GM12872 (cell line): Measurements from ENCODE around the gene GRM7.

Experiments used
- TF ChIP-seq, protein P1 (sequence below): IDR thresholded peaks from 3 replicates; pipeline ENCODE4 v1.5.1; 2011; ENCODE audit warnings: low read depth, mild to moderate bottlenecking, low read length, moderate library complexity; ENCODE audit not compliant: insufficient read depth

Gene GRM7

DNA sequence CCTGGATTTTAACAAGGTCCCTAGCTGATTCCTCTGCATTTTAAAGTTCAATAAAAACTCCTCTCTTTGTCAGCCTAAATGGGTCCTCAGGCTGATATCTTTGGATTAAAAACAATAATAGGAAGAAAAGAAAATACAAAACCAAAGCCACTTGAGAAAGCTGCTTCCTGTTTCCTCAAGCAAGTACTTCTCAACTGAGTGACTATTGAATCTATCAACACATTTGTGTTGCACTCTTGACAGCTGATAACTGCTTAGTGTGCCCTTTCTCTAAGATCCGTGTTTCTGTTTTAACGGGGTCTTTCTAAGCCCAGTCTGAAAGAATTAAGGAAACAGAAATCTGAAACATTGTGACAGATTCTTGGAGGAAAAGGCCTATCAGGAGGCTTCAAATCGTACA lies 410.7 kb downstream of the GRM7 start:
- TF ChIP-seq, protein P1, sequence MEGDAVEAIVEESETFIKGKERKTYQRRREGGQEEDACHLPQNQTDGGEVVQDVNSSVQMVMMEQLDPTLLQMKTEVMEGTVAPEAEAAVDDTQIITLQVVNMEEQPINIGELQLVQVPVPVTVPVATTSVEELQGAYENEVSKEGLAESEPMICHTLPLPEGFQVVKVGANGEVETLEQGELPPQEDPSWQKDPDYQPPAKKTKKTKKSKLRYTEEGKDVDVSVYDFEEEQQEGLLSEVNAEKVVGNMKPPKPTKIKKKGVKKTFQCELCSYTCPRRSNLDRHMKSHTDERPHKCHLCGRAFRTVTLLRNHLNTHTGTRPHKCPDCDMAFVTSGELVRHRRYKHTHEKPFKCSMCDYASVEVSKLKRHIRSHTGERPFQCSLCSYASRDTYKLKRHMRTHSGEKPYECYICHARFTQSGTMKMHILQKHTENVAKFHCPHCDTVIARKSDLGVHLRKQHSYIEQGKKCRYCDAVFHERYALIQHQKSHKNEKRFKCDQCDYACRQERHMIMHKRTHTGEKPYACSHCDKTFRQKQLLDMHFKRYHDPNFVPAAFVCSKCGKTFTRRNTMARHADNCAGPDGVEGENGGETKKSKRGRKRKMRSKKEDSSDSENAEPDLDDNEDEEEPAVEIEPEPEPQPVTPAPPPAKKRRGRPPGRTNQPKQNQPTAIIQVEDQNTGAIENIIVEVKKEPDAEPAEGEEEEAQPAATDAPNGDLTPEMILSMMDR: no peak

DNA sequence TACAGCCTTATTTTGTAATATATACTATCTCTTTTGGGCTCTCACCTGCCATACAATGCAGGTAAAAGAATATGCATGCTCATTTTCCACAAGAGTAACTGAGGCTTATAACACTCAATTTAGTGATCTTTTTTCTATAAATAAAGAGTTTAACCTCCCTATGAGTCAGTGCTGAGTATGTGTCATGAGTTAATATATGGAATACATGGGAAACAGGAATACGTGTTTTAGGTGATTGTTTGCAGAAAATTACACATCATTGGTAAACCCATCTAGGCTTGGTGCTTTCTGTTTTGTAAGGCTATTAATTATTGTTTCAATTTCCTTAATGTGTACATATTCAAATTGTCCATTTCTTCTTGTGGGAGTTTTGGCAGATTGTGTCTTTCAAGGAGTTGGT lies 411.3 kb downstream of the GRM7 start:
- TF ChIP-seq, protein P1: no peak

DNA sequence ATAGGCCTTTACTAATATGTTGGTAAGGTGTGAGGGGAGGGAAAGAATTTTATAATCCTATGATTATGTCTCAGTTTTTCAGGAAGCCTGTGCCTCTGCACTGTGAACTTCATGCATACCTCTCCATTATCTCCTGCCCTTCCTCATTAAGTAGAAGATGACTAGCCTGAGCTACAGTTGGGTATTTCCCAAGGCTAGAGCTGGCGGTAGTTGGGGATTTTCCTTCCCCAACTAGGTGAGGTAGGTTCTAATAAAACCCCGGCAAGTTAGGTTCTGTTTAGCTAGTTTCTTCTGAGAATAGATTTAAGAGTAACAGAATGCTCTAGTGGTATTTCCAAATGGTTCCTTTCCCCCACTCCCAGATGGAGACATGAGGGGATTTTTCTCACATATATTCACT lies 414.5 kb downstream of the GRM7 start:
- TF ChIP-seq, protein P1: no peak

DNA sequence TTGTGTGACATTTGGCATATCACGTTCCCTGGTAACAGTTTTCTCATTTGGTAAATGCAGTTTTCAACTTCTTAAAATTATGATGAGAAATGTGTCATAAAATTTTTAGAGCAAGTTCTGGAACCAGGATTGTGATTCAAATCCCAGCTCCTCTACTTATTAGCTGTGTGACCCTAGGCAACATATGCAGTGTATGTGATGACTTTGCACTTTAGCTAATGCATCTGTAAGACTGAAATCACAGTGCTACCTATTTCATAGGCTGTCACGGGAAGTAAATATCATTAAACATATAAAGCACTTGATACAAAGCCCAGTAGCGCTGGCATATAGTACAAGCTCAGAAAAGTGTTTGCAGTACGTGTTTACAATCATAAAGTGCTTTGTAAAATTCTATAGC lies 419.4 kb downstream of the GRM7 start:
- TF ChIP-seq, protein P1: no peak

DNA sequence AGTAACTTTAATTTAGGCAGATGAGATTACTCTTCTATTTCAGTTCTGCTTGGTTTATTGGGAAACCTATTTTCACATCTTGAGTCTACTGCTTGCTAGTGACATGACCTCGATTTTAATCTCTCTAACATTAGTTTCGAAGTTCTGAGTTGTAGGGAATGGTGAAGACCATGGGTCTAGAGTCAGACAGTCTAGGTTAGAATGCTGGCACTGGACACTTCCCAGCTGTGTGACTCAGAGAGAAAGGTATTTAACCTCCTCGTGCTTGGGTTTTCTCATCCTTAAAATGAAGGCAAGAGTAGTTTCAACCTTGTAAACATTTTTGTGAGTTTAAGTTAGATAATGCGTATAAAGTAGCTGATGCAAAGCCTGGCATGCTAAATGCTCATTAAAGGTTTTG lies 422.1 kb downstream of the GRM7 start:
- TF ChIP-seq, protein P1: no peak

DNA sequence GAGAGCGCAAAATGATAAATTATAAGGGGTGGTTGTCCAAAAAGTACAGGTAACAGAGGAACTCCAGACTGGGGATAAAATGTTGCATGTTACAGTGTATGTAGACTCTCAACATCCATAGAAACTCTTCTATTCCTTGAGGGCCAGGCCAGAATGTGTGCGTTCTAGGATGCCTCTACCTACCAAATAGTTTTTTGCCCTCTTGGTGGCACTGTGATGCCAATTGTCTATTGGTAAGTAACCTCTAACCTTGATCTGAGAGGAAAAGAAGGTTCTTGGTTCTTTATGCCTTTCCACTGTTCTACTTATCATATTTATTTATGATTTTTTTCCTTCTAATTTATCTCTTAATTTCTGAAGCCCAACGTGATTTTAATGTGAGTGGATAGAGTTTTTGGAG lies 424.6 kb downstream of the GRM7 start:
- TF ChIP-seq, protein P1: 0 out of 3 replicates have a peak, but pooled peaks have one; percentile 10

DNA sequence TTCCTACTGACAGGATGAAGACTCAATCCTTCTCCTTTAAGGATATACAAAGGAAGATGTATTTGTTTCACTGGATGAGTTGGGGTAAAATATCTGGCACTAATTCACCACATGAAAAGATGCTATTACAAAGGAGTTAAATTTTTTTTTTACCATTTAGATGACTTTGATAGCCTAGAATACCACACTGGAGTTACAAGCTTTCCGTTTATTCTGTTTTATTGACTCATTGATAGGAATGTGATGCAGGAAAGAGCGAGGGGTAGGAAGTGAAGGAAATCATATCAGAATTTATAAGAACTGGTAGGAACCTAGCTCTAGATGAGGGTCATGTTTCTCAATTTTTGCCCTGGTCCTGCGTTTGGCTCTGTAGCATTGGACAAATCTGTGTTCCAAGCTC lies 427.2 kb downstream of the GRM7 start:
- TF ChIP-seq, protein P1: no peak

DNA sequence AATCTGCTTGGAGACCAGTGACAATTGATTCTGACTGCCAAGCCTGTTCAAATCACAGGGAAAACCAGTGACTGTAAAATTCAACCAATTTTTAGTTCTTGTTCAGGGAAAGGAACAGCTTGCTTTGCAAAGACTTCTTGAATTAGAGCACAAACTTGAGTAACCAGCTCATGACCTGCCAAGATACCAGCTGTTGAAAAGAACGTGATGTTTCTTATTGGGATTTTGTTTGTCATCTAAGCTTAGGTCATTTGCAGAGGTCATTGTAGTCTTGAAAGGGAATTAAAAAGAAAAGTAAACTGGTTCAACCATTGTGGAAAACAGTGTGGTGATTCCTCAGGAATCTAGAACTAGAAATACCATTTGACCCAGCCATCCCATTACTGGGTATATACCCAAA lies 428.2 kb downstream of the GRM7 start:
- TF ChIP-seq, protein P1: no peak
